K562 (cell line): ENCODE data around the gene HNF1B. TPM values are rescaled to one million over a fixed set of nuclear protein-coding genes. Genes with fewer than 3 reads are reported as not detected.

ENCODE experiments used
- ATAC-seq: fragments of 200-7000 bp; cut with Tn5 transposase; 3 replicates; pipeline ENCODE4 v1.9.1; 2020; ENCODE audit warnings: moderate library complexity
- BruUV-seq: library from RNA; stranded (reverse); fragments of 400-500 nt; replicated peaks from 2 replicates; lab custom pipeline; 2021; lab: Mats Ljungman, UMichigan
- CTCF ChIA-PET: fragments of 300-600 bp; formaldehyde crosslinking; extraction: SDS; loops from one replicate; lab custom pipeline; 2021; ENCODE audit warnings: low intra/inter-chr PET ratio; lab: Yijun Ruan, JAX
- POLR2A ChIA-PET: fragments of 300-600, 350-650 bp; sonication (Branson Sonifier 250); formaldehyde crosslinking; extraction: SDS; loops from one replicate; lab custom pipeline; 2021; ENCODE audit warnings: antibody characterized with exemption, inconsistent platforms; lab: Yijun Ruan, JAX
- DNase-seq, 4 experiments: peaks; one replicate each; pipeline versions ENCODE4 v3.0.0 to v3.0.0-alpha.2; 2011 to 2018; ENCODE audit warnings: low spot score in 3 of 4, mixed read lengths in 3 of 4; ENCODE audit errors: extremely low read depth in 1 of 4
- FAIRE-seq: peaks from 2 replicates; lab custom pipeline; 2011; peaks lifted over from hg19 to GRCh38; lab: Jason Lieb, UNC
- H2AFZ ChIP-seq: 2 replicates; pipeline ENCODE4 v1.6.0; 2011; ENCODE audit warnings: low read depth, low read length, control low read depth, inconsistent platforms
- H3K27ac ChIP-seq: fragments of 200-600 bp; 3 replicates; pipeline ENCODE4 v1.8.0; 2011; ENCODE audit warnings: low read depth, mild to moderate bottlenecking, control low read depth, inconsistent platforms, low read length, moderate library complexity, mixed read lengths; ENCODE audit errors: extremely low read depth
- H3K27me3 ChIP-seq, 2 experiments: fragments of 300-600 bp in 1 of 2; 2 replicates in 1 of 2; 3 replicates in 1 of 2; pipeline versions ENCODE4 v1.6.0 to v1.8.0; 2011; ENCODE audit warnings: inconsistent platforms in 2 of 2, low read length in 2 of 2, mild to moderate bottlenecking in 1 of 2, mixed read lengths in 1 of 2, moderate library complexity in 1 of 2; ENCODE audit not compliant: control insufficient read depth in 2 of 2, insufficient read depth in 2 of 2
- H3K36me3 ChIP-seq: fragments of 300-600 bp; 3 replicates; pipeline ENCODE4 v1.8.0; 2011; ENCODE audit warnings: mild to moderate bottlenecking, low read length, inconsistent platforms; ENCODE audit not compliant: control insufficient read depth, insufficient read depth
- H3K4me1 ChIP-seq, 2 experiments: fragments of 200-600 bp in 1 of 2; replicated peaks in 1 of 2; 2 replicates in 1 of 2; 3 replicates in 1 of 2; pipeline versions ENCODE4 v1.5.1 to v1.8.0; 2011; ENCODE audit warnings: inconsistent platforms in 2 of 2, low read length in 2 of 2, mild to moderate bottlenecking in 1 of 2, mixed read lengths in 1 of 2, moderate library complexity in 1 of 2; ENCODE audit not compliant: control insufficient read depth in 2 of 2, insufficient read depth in 2 of 2
- H3K4me2 ChIP-seq: 2 replicates; pipeline ENCODE4 v1.6.1; 2011; ENCODE audit warnings: low read length, control low read depth, inconsistent platforms, mixed read lengths; ENCODE audit not compliant: insufficient read depth
- H3K4me3 ChIP-seq: fragments of 200-600 bp; sonication (generic), shearing (Covaris generic); 2 replicates; pipeline ENCODE4 v1.5.1; 2016; ENCODE audit warnings: control low read depth, inconsistent platforms
- H3K79me2 ChIP-seq: fragments of 200-600 bp; 3 replicates; pipeline ENCODE4 v1.8.0; 2011; ENCODE audit warnings: low read length, inconsistent platforms; ENCODE audit not compliant: control insufficient read depth, insufficient read depth
- H3K9ac ChIP-seq, 2 experiments: 2 replicates each; pipeline versions ENCODE4 v1.6.0 to v1.6.1; 2011; ENCODE audit warnings: low read depth in 2 of 2, low read length in 2 of 2, control low read depth in 1 of 2, inconsistent platforms in 1 of 2, mild to moderate bottlenecking in 1 of 2, mixed read lengths in 1 of 2; ENCODE audit not compliant: insufficient read depth in 1 of 2
- H3K9me1 ChIP-seq: one replicate; pipeline ENCODE4 v1.6.0; 2011; ENCODE audit warnings: inconsistent platforms, mild to moderate bottlenecking, low read length, moderate library complexity; ENCODE audit not compliant: control insufficient read depth, insufficient read depth
- H3K9me3 ChIP-seq: replicated peaks from 2 replicates; pipeline ENCODE4 v1.5.1; 2011; ENCODE audit warnings: low read depth, low read length, inconsistent platforms; ENCODE audit not compliant: control insufficient read depth, insufficient read depth
- H4K20me1 ChIP-seq: replicated peaks from 2 replicates; pipeline ENCODE4 v1.6.1; 2011; ENCODE audit warnings: low read length, inconsistent platforms, mixed read lengths; ENCODE audit not compliant: control insufficient read depth, insufficient read depth
- MAFG ChIP-seq: fragments of 450-650 bp; conservative IDR thresholded peaks from 2 replicates; pipeline ENCODE4 v1.6.1; 2016; ENCODE audit warnings: missing genetic modification characterization, missing compliant biosample characterization
- NFE2 ChIP-seq: IDR thresholded peaks from 2 replicates; pipeline ENCODE4 v1.6.1; 2014; ENCODE audit warnings: antibody characterized with exemption, low read depth
- RBFOX2 ChIP-seq: fragments of 200-400 bp; formaldehyde crosslinking; IDR thresholded peaks from 2 replicates; pipeline ENCODE4 v1.6.1; 2017; ENCODE audit warnings: low read depth, mild to moderate bottlenecking, low read length, moderate library complexity
- SAP30 ChIP-seq: fragments of 200-600 bp; sonication (generic); IDR thresholded peaks from 2 replicates; pipeline ENCODE4 v1.6.1; 2012; ENCODE audit warnings: borderline replicate concordance, low read depth, mild to moderate bottlenecking, moderate library complexity, low read length, control low read depth, inconsistent platforms; ENCODE audit not compliant: insufficient read depth, poor library complexity, severe bottlenecking
- SMAD1 ChIP-seq: fragments of 150-350 bp; IDR thresholded peaks from 2 replicates; pipeline ENCODE4 v1.6.1; 2014; ENCODE audit warnings: low read length, low read depth; ENCODE audit not compliant: partially characterized antibody
- SNAPC5 ChIP-seq: fragments of 250-450 bp; sonication (Bioruptor Pico); IDR thresholded peaks from 2 replicates; pipeline ENCODE4 v1.8.0; 2021; ENCODE audit warnings: moderate library complexity, mild to moderate bottlenecking, inconsistent platforms
- THRB ChIP-seq: fragments of 450-650 bp; formaldehyde crosslinking; conservative IDR thresholded peaks from 2 replicates; pipeline ENCODE4 v1.4.0; 2022; ENCODE audit warnings: mild to moderate bottlenecking, missing genetic modification characterization
- TRIM24 ChIP-seq, 2 experiments: fragments of 450-650 bp; IDR thresholded peaks; 2 replicates each; pipeline ENCODE4 v1.6.1; 2016
- WHSC1 ChIP-seq: IDR thresholded peaks from one replicate; pipeline ENCODE4 v1.6.1; 2012; ENCODE audit warnings: low read length, control low read depth, inconsistent platforms
- ZBTB12 ChIP-seq: fragments of 250-450 bp; sonication (Bioruptor Pico); IDR thresholded peaks from 2 replicates; pipeline ENCODE4 v1.4.0; 2020
- ZBTB17 ChIP-seq: fragments of 450-650 bp; formaldehyde crosslinking; IDR thresholded peaks from 2 replicates; pipeline ENCODE4 v1.4.0; 2020; ENCODE audit warnings: mild to moderate bottlenecking
- WGBS: fragments of 100-300 bp; shearing (Covaris generic); methylation state at CpG from one replicate; pipeline ENCODE4 v1.1.6; 2016; ENCODE audit warnings: low coverage, mixed read lengths; ENCODE audit not compliant: insufficient coverage; ENCODE audit errors: missing lambda C conversion rate; 5-methylcytosine and 5-hydroxymethylcytosine counted together
- in situ Hi-C: fragments of 300-500 bp; cut with MboI; formaldehyde crosslinking; loops from 4 replicates; pipeline ENCODE4 v1.15.0; 2018; ENCODE audit warnings: inconsistent platforms, mixed read lengths
- intact Hi-C: fragments of 100-400 bp; cut with micrococcal nuclease; formaldehyde crosslinking; loops from 2 replicates; pipeline ENCODE4 v1.14.2; 2022
- polyA plus RNA-seq, 8 experiments: library from polyadenylated mRNA; depleted of rRNA in 4 of 8; stranded (reverse) in 5 of 8; unstranded in 3 of 8; fragments of >200 nt; fragmentation: Nextera tagmentation in 2 of 8; fragmentation: Illumina TruSeq in 1 of 8; extraction: Ambion mirVana in 2 of 8; extraction: Trizol in 1 of 8; gene quantifications; 2 replicates each; pipeline versions ENCODE4 v1.2.1 to v1.2.3, GENCODE V29; 2011 to 2014; ENCODE audit warnings: inconsistent platforms in 1 of 8, missing spikeins in 1 of 8
- total RNA-seq, 7 experiments: library from RNA; depleted of rRNA in 6 of 7; stranded (reverse); fragments of >200 nt in 6 of 7; fragmentation: Illumina TruSeq in 2 of 7; extraction: Trizol in 2 of 7; gene quantifications; 2 replicates each; pipeline versions ENCODE4 v1.2.1 to v1.2.3, GENCODE V29; 2011 to 2021; ENCODE audit warnings: low replicate concordance in 1 of 7

HNF1B gene
- total and polyA plus RNA-seq, 9 of the 15 experiments (the other 6 are each of a cell fraction or from before 2014, with no cell fraction given): not detected

- in situ Hi-C loops (no loop called here), intact Hi-C loops (no loop called here)
- WGBS: 5% methylated on average over 3 of the region's 3 CpGs
- Histone ChIP-seq H3K4me3 (no peak overlapping the region), H3K36me3 (no peaks in the 10 kb centered on the region), H3K4me1 (no peaks in the 10 kb centered on the region), H3K79me2 (no peaks in the 10 kb centered on the region), H3K27me3 (peaks cover 16 to 44% of the 10 kb centered on the region in 2 experiments), H2AFZ (no peak overlapping the region), H3K9me3 (no peaks in the 10 kb centered on the region), H4K20me1 (no peaks in the 10 kb centered on the region), H3K4me2 (no peak overlapping the region), H3K9ac (no peak overlapping the region), H3K9me1 (no peaks in the 10 kb centered on the region), H3K27ac (no peak overlapping the region)
- ATAC-seq (no peak), DNase-seq (no peak), FAIRE-seq (no peak)
- no TSS peak for BruUV-seq
- ChIA-PET POLR2A (interaction anchor here (0.7 to 1.7 kb wide), 2 partner anchors 9 to 19 kb away, joined by 3 read pairs; no protein-coding TSS in a partner anchor), CTCF (no interaction called here)
- TF ChIP-seq SAP30 (no peak), SNAPC5 (no peak), ZBTB17 (CRISPR knock-in tag) (no peak), WHSC1 (no peak), MAFG (no peak), SMAD1 (no peak), NFE2 (no peak), TRIM24 (IDR thresholded peaks at IDR 0.05) (no peak), THRB (no peak), ZBTB12 (CRISPR knock-in tag) (no peak), RBFOX2 (no peak)
These were observed 50.1 kb downstream of the HNF1B start for GRCh38 chr17:37694734-37695133.
